DOHH2 (cell line): ENCODE data around the gene NR1H4.

ENCODE experiments used
- H3F3A ChIP-seq: fragments of 200-600 bp; sonication (generic), shearing (Covaris generic); 2 replicates; pipeline ENCODE4 v1.6.0; 2016; ENCODE audit warnings: antibody characterized with exemption, mild to moderate bottlenecking; ENCODE audit not compliant: control insufficient read depth, insufficient read depth
- H3K27ac ChIP-seq: fragments of 200-600 bp; sonication (generic); 2 replicates; pipeline ENCODE4 v1.5.1; 2014; ENCODE audit warnings: low read depth, mild to moderate bottlenecking, low read length, moderate library complexity
- H3K27me3 ChIP-seq: fragments of 200-600 bp; sonication (generic); 2 replicates; pipeline ENCODE4 v1.6.1; 2014; ENCODE audit warnings: mild to moderate bottlenecking, low read length, mixed read lengths; ENCODE audit not compliant: control insufficient read depth
- H3K36me3 ChIP-seq: fragments of 200-600 bp; sonication (generic); 2 replicates; pipeline ENCODE4 v1.6.1; 2014; ENCODE audit warnings: mild to moderate bottlenecking, low read length, moderate library complexity, mixed read lengths; ENCODE audit not compliant: control insufficient read depth
- H3K4me1 ChIP-seq: fragments of 200-600 bp; sonication (generic); 2 replicates; pipeline ENCODE4 v1.6.1; 2014; ENCODE audit warnings: mild to moderate bottlenecking, low read length, mixed read lengths; ENCODE audit not compliant: control insufficient read depth
- H3K4me2 ChIP-seq: fragments of 200-600 bp; sonication (generic); 2 replicates; pipeline ENCODE4 v1.6.0; 2014; ENCODE audit warnings: mild to moderate bottlenecking, low read length, moderate library complexity
- H3K4me3 ChIP-seq: fragments of 200-600 bp; sonication (generic); 2 replicates; pipeline ENCODE4 v1.5.1; 2014; ENCODE audit warnings: mild to moderate bottlenecking, low read length, mixed read lengths
- H3K79me2 ChIP-seq: fragments of 200-600 bp; sonication (generic); 2 replicates; pipeline ENCODE4 v1.6.1; 2014; ENCODE audit warnings: mild to moderate bottlenecking, low read length, mixed read lengths; ENCODE audit not compliant: control insufficient read depth
- H3K9me2 ChIP-seq: fragments of 200-600 bp; sonication (generic); replicated peaks from 2 replicates; pipeline ENCODE4 v1.6.1; 2014; ENCODE audit warnings: mild to moderate bottlenecking, low read length, mixed read lengths; ENCODE audit not compliant: control insufficient read depth
- H3K9me3 ChIP-seq: fragments of 200-600 bp; sonication (generic); 2 replicates; pipeline ENCODE4 v1.6.1; 2014; ENCODE audit warnings: antibody characterized with exemption, low read length, mixed read lengths; ENCODE audit not compliant: control insufficient read depth, insufficient read depth
- H4K20me1 ChIP-seq: fragments of 200-600 bp; sonication (generic); 2 replicates; pipeline ENCODE4 v1.6.0; 2014; ENCODE audit warnings: low read depth, mild to moderate bottlenecking, antibody characterized with exemption, low read length, moderate library complexity; ENCODE audit not compliant: control insufficient read depth, insufficient read depth
- CTCF ChIP-seq: fragments of 200-600 bp; sonication (generic); IDR thresholded peaks from one replicate; pipeline ENCODE4 v1.5.1; 2014; ENCODE audit warnings: antibody characterized with exemption, mild to moderate bottlenecking, low read depth, low read length; ENCODE audit not compliant: poor library complexity, severe bottlenecking
- EZH2phosphoT487 ChIP-seq: fragments of 200-600 bp; sonication (generic); IDR thresholded peaks from 2 replicates; pipeline ENCODE4 v1.6.1; 2017; ENCODE audit warnings: borderline replicate concordance, mild to moderate bottlenecking, antibody characterized with exemption, low read length, moderate library complexity, mixed read lengths

Gene NR1H4

GRCh38 chr12:100443434-100443833 lies 30.2 kb upstream of the NR1H4 start:
- TF ChIP-seq CTCF (no peak), EZH2phosphoT487 (no peak)
- H3K36me3 ChIP-seq = no peaks in the 10 kb centered on the region
- no peaks in the 10 kb centered on the region for H3F3A ChIP-seq
- H3K27ac ChIP-seq = no peak overlapping the region
- no peaks in the 10 kb centered on the region for H4K20me1 ChIP-seq
- no peaks in the 10 kb centered on the region; the same call in 1 of the 2 replicates for H3K9me3 ChIP-seq
- H3K4me1 ChIP-seq = no peaks in the 10 kb centered on the region
- H3K9me2 ChIP-seq = no peaks in the 10 kb centered on the region
- H3K4me2 ChIP-seq = no peak overlapping the region
- no peaks in the 10 kb centered on the region for H3K79me2 ChIP-seq
- H3K4me3 ChIP-seq = no peak overlapping the region
- H3K27me3 ChIP-seq = peaks cover 8% of the 10 kb centered on the region

- Histone ChIP-seq H3K4me3 (no peak overlapping the region), H3K27ac (no peak overlapping the region), H3F3A (no peaks in the 10 kb centered on the region), H3K4me2 (no peak overlapping the region), H3K9me3 (no peaks in the 10 kb centered on the region; the same call in 1 of the 2 replicates), H3K9me2 (no peaks in the 10 kb centered on the region), H3K27me3 (peaks cover 8% of the 10 kb centered on the region), H3K36me3 (no peaks in the 10 kb centered on the region), H3K79me2 (no peaks in the 10 kb centered on the region), H4K20me1 (no peaks in the 10 kb centered on the region), H3K4me1 (no peaks in the 10 kb centered on the region)
- TF ChIP-seq CTCF = no peak
- TF ChIP-seq EZH2phosphoT487 = no peak
Observed at GRCh38 chr12:100445081-100445481, 28.6 kb upstream of the NR1H4 start.

GRCh38 chr12:100447381-100447780 lies 26.3 kb upstream of the NR1H4 start:
- no peak overlapping the region for H3K27ac ChIP-seq
- no peaks in the 10 kb centered on the region for H3K79me2 ChIP-seq
- H3F3A ChIP-seq = no peaks in the 10 kb centered on the region
- H3K27me3 ChIP-seq = peaks cover 8% of the 10 kb centered on the region
- TF ChIP-seq EZH2phosphoT487 = no peak
- TF ChIP-seq CTCF = no peak
- no peaks in the 10 kb centered on the region for H4K20me1 ChIP-seq
- no peak overlapping the region for H3K4me3 ChIP-seq
- H3K9me2 ChIP-seq = no peaks in the 10 kb centered on the region
- no peaks in the 10 kb centered on the region for H3K4me1 ChIP-seq
- H3K36me3 ChIP-seq = no peaks in the 10 kb centered on the region
- no peak overlapping the region for H3K4me2 ChIP-seq
- no peaks in the 10 kb centered on the region; the same call in 1 of the 2 replicates for H3K9me3 ChIP-seq

GRCh38 chr12:100448656-100449055 lies 25.0 kb upstream of the NR1H4 start:
- Histone ChIP-seq H3K4me2 (no peak overlapping the region), H3F3A (no peaks in the 10 kb centered on the region), H3K79me2 (no peaks in the 10 kb centered on the region), H3K36me3 (no peaks in the 10 kb centered on the region), H3K27ac (no peak overlapping the region), H4K20me1 (no peaks in the 10 kb centered on the region), H3K9me3 (no peaks in the 10 kb centered on the region; the same call in 1 of the 2 replicates), H3K27me3 (peaks cover 8% of the 10 kb centered on the region), H3K9me2 (no peaks in the 10 kb centered on the region), H3K4me3 (no peak overlapping the region), H3K4me1 (no peaks in the 10 kb centered on the region)
- TF ChIP-seq CTCF (no peak), EZH2phosphoT487 (no peak)
